Body of pancreas (tissue), 4 donors: ENCODE measurements around the gene SYCP3.

Experiments
- POLR2A ChIP-seq, 3 donors: fragments of 450-650 bp; IDR thresholded peaks; one replicate each; pipeline ENCODE4 v1.6.1; 2016; ENCODE audit warnings: antibody characterized with exemption in 3 of 3, mild to moderate bottlenecking in 2 of 3
- TF ChIP-seq, protein P1 (sequence below), 7 experiments: fragments of 450-650 bp in 4 of 7; fragments of 200-600 bp in 3 of 7; sonication (generic) in 3 of 7; IDR thresholded peaks; one replicate each; pipeline ENCODE4 v1.5.1; 2016 to 2019; ENCODE audit warnings: antibody characterized with exemption in 7 of 7

DNA sequence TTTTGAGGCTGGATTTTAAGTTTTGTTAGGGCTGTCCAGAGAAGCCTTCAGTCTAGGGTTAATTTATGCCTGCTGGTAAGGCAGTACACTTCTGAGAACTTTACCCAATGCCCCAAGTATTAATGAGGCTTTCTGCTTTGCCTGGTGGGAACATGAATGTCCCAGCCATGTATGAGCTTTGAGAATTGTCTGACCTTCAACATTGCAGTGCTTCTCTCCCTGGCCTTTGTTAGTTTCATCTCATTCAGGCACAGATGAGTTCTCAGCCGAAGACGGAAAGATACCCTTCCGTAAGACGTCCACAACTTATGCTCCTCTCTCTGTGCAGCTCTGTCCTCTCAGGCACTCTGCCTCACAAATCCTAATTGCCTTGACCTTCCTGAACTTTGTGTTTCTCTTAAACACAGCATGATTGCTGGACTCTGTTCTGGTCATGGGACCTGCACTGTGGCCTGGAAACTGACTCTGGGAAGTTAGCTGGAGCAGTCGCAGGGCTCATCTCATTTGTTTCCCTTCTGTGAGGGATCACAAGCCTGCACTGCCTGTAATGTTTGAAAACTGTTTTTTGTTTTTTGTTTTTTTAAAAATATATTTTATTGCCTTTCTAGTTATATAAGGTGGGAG is 26.1 kb downstream of the SYCP3 start:
- TF ChIP-seq, protein P1, sequence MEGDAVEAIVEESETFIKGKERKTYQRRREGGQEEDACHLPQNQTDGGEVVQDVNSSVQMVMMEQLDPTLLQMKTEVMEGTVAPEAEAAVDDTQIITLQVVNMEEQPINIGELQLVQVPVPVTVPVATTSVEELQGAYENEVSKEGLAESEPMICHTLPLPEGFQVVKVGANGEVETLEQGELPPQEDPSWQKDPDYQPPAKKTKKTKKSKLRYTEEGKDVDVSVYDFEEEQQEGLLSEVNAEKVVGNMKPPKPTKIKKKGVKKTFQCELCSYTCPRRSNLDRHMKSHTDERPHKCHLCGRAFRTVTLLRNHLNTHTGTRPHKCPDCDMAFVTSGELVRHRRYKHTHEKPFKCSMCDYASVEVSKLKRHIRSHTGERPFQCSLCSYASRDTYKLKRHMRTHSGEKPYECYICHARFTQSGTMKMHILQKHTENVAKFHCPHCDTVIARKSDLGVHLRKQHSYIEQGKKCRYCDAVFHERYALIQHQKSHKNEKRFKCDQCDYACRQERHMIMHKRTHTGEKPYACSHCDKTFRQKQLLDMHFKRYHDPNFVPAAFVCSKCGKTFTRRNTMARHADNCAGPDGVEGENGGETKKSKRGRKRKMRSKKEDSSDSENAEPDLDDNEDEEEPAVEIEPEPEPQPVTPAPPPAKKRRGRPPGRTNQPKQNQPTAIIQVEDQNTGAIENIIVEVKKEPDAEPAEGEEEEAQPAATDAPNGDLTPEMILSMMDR (IDR thresholded peaks at IDR 0.05): no peak
- no peak for TF ChIP-seq POLR2A (IDR thresholded peaks at IDR 0.05)
